Measurements from ENCODE around the gene SALL4.

The SALL4 gene

GRCh38 chr20:51802170-51802751 is at the start of gene SALL4:
TSS of gene SALL4 (minus strand) at chr20:51802521. CDS start at chr20:51802408, 113 bp downstream.
- peak within 1 kb of the TSS; percentile 50 for H3K4me3 ChIP-seq (ENCODE audit: low read depth, low read length)
- in situ Hi-C loops (cut with HindIII; ENCODE audit: low sequenced_read_pairs): no loop called here
- TF ChIP-seq CTCF (IDR thresholded peaks at IDR 0.05; ENCODE audit: low read depth, low read length, missing control alignments): no peak
- no peak for DNase-seq (ENCODE audit: low read depth)

- no peak overlapping the region for H3K4me3 ChIP-seq (ENCODE audit: low read depth, low read length)
- no peak for DNase-seq (ENCODE audit: low read depth)
- in situ Hi-C loops (cut with HindIII; ENCODE audit: low sequenced_read_pairs): no loop called here
- no peak for TF ChIP-seq CTCF (IDR thresholded peaks at IDR 0.05; ENCODE audit: low read depth, low read length, missing control alignments)
These were observed 46.0 kb upstream of the SALL4 start for GRCh38 chr20:51848346-51848745.

- DNase-seq (ENCODE audit: low read depth): no peak
- in situ Hi-C loops (cut with HindIII; ENCODE audit: low sequenced_read_pairs): no loop called here
- no peak for TF ChIP-seq CTCF (IDR thresholded peaks at IDR 0.05; ENCODE audit: low read depth, low read length, missing control alignments)
These were observed 38.5 kb upstream of the SALL4 start for GRCh38 chr20:51840865-51841264.

GRCh38 chr20:51837876-51838420 is 35.6 kb upstream of the SALL4 start:
- H3K4me3 ChIP-seq (ENCODE audit: low read depth, low read length): no peak overlapping the region
- TF ChIP-seq CTCF (IDR thresholded peaks at IDR 0.05; ENCODE audit: low read depth, low read length, missing control alignments): no peak
- in situ Hi-C loops (cut with HindIII; ENCODE audit: low sequenced_read_pairs): no loop called here
- DNase-seq (ENCODE audit: low read depth): no peak

More at GRCh38 chr20:51840865-51841264, 38.5 kb upstream of the SALL4 start:
- no peak overlapping the region for H3K4me3 ChIP-seq (ENCODE audit: low read depth, low read length)

DNA sequence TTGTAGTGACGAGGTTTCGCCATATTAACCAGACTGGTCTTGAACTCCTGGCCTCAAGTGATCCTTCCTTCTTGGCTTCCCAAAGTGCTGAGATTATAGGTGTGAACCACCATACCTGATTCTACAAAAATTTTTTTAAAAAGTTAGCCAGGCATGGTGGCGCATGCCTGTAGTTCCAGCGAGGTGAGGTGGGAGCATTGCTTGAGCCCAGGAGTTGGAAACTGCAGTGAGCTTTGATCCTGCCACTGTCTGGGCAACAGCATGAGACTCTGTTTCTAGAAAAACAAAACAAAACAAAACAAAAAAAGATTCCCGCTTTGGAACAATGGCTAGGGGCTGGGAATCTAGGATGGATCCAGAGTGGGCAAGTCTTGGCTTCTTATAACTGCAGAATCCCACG is 35.1 kb upstream of the SALL4 start:
- no peak for TF ChIP-seq CTCF (IDR thresholded peaks at IDR 0.05; ENCODE audit: low read depth, low read length, missing control alignments)
- DNase-seq (ENCODE audit: low read depth): no peak

DNA sequence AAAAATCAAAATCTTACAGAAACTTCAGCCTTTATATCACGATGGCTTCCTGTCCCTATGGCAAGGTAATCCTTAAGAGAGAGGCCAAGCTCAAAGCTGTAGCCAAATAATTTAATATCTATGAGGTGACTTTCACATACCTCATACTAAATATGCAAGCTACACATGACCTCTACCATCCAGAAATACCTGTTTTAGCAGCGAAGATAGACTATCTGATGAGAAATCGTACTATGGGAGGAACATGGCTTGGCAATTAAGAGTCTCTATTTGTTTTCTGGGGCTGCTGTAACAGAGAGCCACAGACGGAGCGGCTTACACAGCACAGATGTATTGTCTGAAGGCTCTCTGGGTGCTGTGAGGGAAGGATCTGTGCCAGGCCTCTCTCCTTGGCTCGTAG is 31.0 kb upstream of the SALL4 start:
- no peak for TF ChIP-seq CTCF (IDR thresholded peaks at IDR 0.05; ENCODE audit: low read depth, low read length, missing control alignments)
- H3K4me3 ChIP-seq (ENCODE audit: low read depth, low read length): no peak overlapping the region
- no peak for DNase-seq (ENCODE audit: low read depth)
- in situ Hi-C loops (cut with HindIII; ENCODE audit: low sequenced_read_pairs): no loop called here

More for the DNA sequence above, 35.1 kb upstream of the SALL4 start:
- no peak overlapping the region for H3K4me3 ChIP-seq (ENCODE audit: low read depth, low read length)
- in situ Hi-C loops (cut with HindIII; ENCODE audit: low sequenced_read_pairs): no loop called here
